Esophagus muscularis mucosa (tissue), 4 donors: ENCODE data around the gene BCAS3.

ENCODE experiments used
- CTCF ChIP-seq, 3 experiments: fragments of 200-600 bp in 2 of 3; fragments of 450-650 bp in 1 of 3; sonication (generic) in 2 of 3; IDR thresholded peaks; one replicate each; pipeline ENCODE4 v1.5.1; 2017 to 2019; ENCODE audit warnings: antibody characterized with exemption in 3 of 3, mild to moderate bottlenecking in 2 of 3, moderate library complexity in 1 of 3
- EP300 ChIP-seq: sonication (generic); formaldehyde crosslinking; IDR thresholded peaks from one replicate; pipeline ENCODE4 v1.6.1; 2017; ENCODE audit warnings: antibody characterized with exemption
- POLR2A ChIP-seq: fragments of 450-650 bp; IDR thresholded peaks from one replicate; pipeline ENCODE4 v1.6.1; 2017; ENCODE audit warnings: antibody characterized with exemption, moderate library complexity, mild to moderate bottlenecking, low read depth

DNA sequence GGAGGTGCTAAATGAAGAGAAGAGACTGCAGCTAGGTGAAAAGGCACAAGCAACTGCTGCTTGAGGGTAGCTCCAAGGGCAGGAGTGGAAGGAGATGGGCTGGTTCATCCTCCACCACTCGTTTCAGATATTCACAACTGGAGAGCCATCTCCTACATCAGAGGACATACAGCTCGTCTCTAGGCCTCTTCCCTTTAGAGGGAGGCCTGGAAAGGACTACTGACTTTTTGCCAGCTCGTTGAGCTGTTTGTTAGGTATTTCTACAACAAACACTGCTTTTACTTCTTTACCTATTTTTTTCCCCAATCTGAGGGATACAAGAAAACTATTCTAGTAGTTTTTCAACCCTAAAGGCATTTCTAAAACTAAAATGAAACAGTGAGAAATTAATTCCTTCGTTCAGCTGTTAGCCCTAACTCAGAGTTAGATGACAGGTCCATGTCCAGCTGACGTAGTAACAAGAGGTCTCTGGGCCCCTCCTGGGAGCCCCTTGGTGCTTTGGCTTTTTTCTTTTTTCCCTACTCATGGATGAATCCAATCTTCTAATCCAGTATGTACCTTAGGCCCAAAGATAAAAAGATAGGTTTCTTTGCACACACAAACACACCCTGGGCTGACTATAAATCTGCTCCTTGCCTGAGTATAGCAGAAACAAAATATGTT, 674.2 kb downstream of the BCAS3 start:
- TF ChIP-seq CTCF (IDR thresholded peaks at IDR 0.05) (no peak), EP300 (no peak), POLR2A (no peak)
